ENCODE measurements around the gene ADAM23.
A peak's percentile ranks its signal among the peaks of the same experiment; 100 is the strongest.

Gene ADAM23

GRCh38 chr2:206639636-206640035 lies 196.3 kb downstream of the ADAM23 start:
- TF ChIP-seq, protein P1, sequence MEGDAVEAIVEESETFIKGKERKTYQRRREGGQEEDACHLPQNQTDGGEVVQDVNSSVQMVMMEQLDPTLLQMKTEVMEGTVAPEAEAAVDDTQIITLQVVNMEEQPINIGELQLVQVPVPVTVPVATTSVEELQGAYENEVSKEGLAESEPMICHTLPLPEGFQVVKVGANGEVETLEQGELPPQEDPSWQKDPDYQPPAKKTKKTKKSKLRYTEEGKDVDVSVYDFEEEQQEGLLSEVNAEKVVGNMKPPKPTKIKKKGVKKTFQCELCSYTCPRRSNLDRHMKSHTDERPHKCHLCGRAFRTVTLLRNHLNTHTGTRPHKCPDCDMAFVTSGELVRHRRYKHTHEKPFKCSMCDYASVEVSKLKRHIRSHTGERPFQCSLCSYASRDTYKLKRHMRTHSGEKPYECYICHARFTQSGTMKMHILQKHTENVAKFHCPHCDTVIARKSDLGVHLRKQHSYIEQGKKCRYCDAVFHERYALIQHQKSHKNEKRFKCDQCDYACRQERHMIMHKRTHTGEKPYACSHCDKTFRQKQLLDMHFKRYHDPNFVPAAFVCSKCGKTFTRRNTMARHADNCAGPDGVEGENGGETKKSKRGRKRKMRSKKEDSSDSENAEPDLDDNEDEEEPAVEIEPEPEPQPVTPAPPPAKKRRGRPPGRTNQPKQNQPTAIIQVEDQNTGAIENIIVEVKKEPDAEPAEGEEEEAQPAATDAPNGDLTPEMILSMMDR (IDR thresholded peaks at IDR 0.05; ENCODE audit: control insufficient read depth, extremely low read depth, insufficient read depth) = no peak
- DNase-seq (ENCODE audit: low read depth) = no peak
- H3K4me3 ChIP-seq (ENCODE audit: low read depth, low read length) = no peak overlapping the region

DNA sequence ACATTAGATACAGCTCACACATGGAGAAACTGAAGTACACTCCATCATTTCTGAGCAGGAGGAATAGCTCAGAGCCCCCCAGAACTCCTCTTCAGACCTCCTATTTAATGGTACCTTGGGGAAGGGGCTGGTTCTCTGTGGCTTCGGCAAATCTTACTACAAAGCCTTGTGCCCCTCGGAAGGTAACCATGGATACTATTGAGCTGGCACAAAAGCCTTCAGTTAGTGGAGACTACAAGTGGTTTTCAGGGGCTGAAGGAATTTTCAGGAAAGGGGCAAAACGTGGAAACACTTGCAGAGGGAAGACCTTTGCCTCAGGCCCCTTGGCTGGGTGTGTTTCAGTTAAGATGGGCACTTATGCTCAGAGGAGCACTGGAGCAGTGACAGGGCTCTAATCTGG lies 197.9 kb downstream of the ADAM23 start:
- no peak for DNase-seq (ENCODE audit: low read depth)
- TF ChIP-seq, protein P1 (IDR thresholded peaks at IDR 0.05; ENCODE audit: control insufficient read depth, extremely low read depth, insufficient read depth) = no peak
- H3K4me3 ChIP-seq (ENCODE audit: low read depth, low read length) = no peak overlapping the region

DNA sequence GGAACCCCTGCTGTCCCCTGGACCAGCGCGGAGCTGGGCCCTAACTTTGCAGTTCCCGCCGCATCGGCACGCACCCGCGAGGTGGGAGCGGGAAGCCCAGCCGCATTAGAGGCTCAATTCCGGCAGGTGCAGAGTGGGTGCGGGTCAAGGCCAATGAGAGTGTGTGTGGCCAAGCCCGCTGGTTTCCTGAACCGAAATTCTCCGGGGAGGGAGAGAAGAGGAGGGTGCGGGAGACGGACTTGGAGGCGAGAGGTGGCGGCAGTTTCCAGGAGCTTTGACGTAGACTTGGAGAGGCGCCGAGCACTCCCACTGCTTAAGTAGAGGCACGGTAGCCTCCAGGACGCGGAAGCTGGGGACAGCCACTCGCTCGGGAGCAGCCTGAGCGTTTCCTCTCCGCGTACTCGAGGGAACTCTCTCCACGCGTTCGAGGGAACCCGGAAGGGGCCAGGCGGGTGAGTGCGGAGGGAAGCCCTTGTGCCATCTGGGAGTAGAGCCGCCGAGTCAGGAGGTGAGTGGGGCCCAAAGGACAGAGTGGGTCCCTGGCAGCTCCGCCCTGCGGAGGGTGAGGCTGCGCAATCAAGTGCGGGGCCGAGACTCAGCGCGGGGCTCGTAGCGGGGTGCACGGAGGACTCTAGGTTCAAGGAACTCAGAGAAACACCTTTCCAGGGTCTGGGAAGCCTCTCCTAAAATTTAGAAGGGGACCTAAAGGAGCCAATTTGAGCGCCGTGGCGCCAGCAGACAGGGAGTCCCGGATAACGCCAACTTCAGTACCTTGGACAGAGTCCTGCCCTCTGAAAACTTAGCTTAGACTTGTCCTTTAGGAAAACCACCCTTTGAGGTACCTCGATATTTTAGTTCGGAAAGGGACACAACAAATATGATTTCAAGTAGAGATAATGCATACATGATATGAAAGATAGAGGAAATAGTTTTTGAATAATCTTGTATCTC lies 199.0 kb downstream of the ADAM23 start, which contains the start of gene FAM237A:
FAM237A (plus strand) TSS at position 413 of the 951 bp plus-strand sequence. CDS start 1,750 bp downstream, outside the sequence.
- H3K4me3 ChIP-seq (ENCODE audit: low read depth, low read length) = no peak within 1 kb of the TSS
- peak; percentile 38 for DNase-seq (ENCODE audit: low read depth)

DNA sequence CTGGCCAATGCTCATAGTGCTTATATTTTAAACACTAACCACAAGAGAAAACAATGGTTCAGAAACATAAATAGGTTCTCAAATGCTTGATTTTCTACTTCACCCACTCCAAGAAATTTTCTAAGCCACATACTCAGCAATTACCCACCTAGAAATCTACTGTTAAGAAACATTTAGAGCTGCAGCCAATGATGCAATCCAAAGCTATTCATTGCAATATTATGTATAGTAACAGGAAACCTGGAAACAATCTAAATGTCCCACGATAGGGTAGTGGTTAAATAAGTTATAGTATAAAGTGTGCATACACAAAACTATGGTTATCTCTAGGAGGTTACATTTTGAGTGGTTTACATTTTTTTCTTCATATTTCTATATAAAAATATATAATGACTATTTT lies 204.7 kb downstream of the ADAM23 start:
- H3K4me3 ChIP-seq (ENCODE audit: low read depth, low read length) = no peak overlapping the region
- DNase-seq (ENCODE audit: low read depth) = no peak
- TF ChIP-seq, protein P1 (IDR thresholded peaks at IDR 0.05; ENCODE audit: control insufficient read depth, extremely low read depth, insufficient read depth) = no peak

More for the DNA sequence above, 199.0 kb downstream of the ADAM23 start, which contains the start of gene FAM237A:
- TF ChIP-seq, protein P1 (IDR thresholded peaks at IDR 0.05; ENCODE audit: control insufficient read depth, extremely low read depth, insufficient read depth) = no peak

GRCh38 chr2:206657087-206657486 lies 213.8 kb downstream of the ADAM23 start:
- TF ChIP-seq, protein P1 (IDR thresholded peaks at IDR 0.05; ENCODE audit: control insufficient read depth, extremely low read depth, insufficient read depth) = no peak
- no peak overlapping the region for H3K4me3 ChIP-seq (ENCODE audit: low read depth, low read length)
- no peak for DNase-seq (ENCODE audit: low read depth)

- TF ChIP-seq, protein P1 (IDR thresholded peaks at IDR 0.05; ENCODE audit: control insufficient read depth, extremely low read depth, insufficient read depth) = no peak
- DNase-seq (ENCODE audit: low read depth) = no peak
- H3K4me3 ChIP-seq (ENCODE audit: low read depth, low read length) = no peak overlapping the region
Measured at GRCh38 chr2:206665251-206665650, 221.9 kb downstream of the ADAM23 start.
